WTC11 (cell line): Measurements from ENCODE around the gene SPATA46. TPM values are rescaled to one million over a fixed set of nuclear protein-coding genes. Genes with fewer than 3 reads are reported as not detected.

Experiments used
- ATAC-seq: fragments of 200-7000 bp; cut with Tn5 transposase; 2 replicates; pipeline ENCODE4 v1.10.0; 2021; ENCODE audit warnings: mild to moderate bottlenecking, moderate library complexity
- CTCF ChIA-PET: fragments of 300-600 bp; sonication (Branson Sonifier 250); formaldehyde crosslinking; loops from one replicate; lab custom pipeline; 2021; ENCODE audit warnings: antibody characterized with exemption; lab: Charles Lee
- POLR2A ChIA-PET: fragments of 350-600 bp; sonication (Branson Sonifier 250); formaldehyde crosslinking; loops from one replicate; lab custom pipeline; 2021; ENCODE audit warnings: antibody characterized with exemption; lab: Charles Lee
- DNase-seq: peaks from one replicate; pipeline ENCODE4 v3.0.0; 2021; ENCODE audit warnings: low spot score
- H3K27ac Mint-ChIP-seq: 2 replicates; pipeline ENCODE4 v1.8.0; 2021; ENCODE audit warnings: mixed read lengths
- H3K27me3 Mint-ChIP-seq: 2 replicates; pipeline ENCODE4 v1.8.0; 2021; ENCODE audit warnings: low read depth, mild to moderate bottlenecking, moderate library complexity, mixed read lengths
- H3K36me3 Mint-ChIP-seq: 2 replicates; pipeline ENCODE4 v1.8.0; 2021; ENCODE audit warnings: mixed read lengths
- H3K4me1 Mint-ChIP-seq: 2 replicates; pipeline ENCODE4 v1.8.0; 2022; ENCODE audit warnings: mixed read lengths
- H3K4me3 Mint-ChIP-seq: 2 replicates; pipeline ENCODE4 v1.8.0; 2021; ENCODE audit warnings: mild to moderate bottlenecking, moderate library complexity, mixed read lengths
- H3K9me3 Mint-ChIP-seq: 2 replicates; pipeline ENCODE4 v1.8.0; 2021; ENCODE audit warnings: mixed read lengths
- CBFB ChIP-seq: sonication (generic); formaldehyde crosslinking; IDR thresholded peaks from 2 replicates; pipeline ENCODE4 v1.8.1; 2022; ENCODE audit warnings: mild to moderate bottlenecking, low read depth, missing genetic modification reagents
- CDX4 ChIP-seq: fragments of 250-450 bp; sonication (Bioruptor Pico); IDR thresholded peaks from 2 replicates; pipeline ENCODE4 v1.9.0; 2021; ENCODE audit warnings: moderate library complexity, mild to moderate bottlenecking, inconsistent platforms, borderline replicate concordance
- E2F4 ChIP-seq: sonication (generic); formaldehyde crosslinking; IDR thresholded peaks from 2 replicates; pipeline ENCODE4 v1.8.1; 2022; ENCODE audit warnings: low read depth, mild to moderate bottlenecking, moderate library complexity, missing genetic modification reagents, borderline replicate concordance
- ELF4 ChIP-seq: sonication (generic); formaldehyde crosslinking; IDR thresholded peaks from 2 replicates; pipeline ENCODE4 v1.8.1; 2022; ENCODE audit warnings: low read depth, mild to moderate bottlenecking, moderate library complexity, missing genetic modification reagents
- EMX1 ChIP-seq: fragments of 250-450 bp; sonication (Bioruptor Pico); IDR thresholded peaks from 2 replicates; pipeline ENCODE4 v1.8.0; 2021; ENCODE audit warnings: mild to moderate bottlenecking
- FOXJ3 ChIP-seq: sonication (generic); formaldehyde crosslinking; IDR thresholded peaks from 2 replicates; pipeline ENCODE4 v1.9.0; 2021; ENCODE audit warnings: missing genetic modification reagents, mild to moderate bottlenecking, borderline replicate concordance
- FOXK1 ChIP-seq: sonication (generic); formaldehyde crosslinking; IDR thresholded peaks from 2 replicates; pipeline ENCODE4 v1.8.0; 2022; ENCODE audit warnings: mild to moderate bottlenecking, moderate library complexity, missing genetic modification reagents
- FOXP1 ChIP-seq: sonication (generic); formaldehyde crosslinking; IDR thresholded peaks from 2 replicates; pipeline ENCODE4 v1.8.0; 2022; ENCODE audit warnings: missing genetic modification reagents, mild to moderate bottlenecking, moderate library complexity, borderline replicate concordance
- GRHL2 ChIP-seq: fragments of 250-450 bp; sonication (Bioruptor Pico); IDR thresholded peaks from 2 replicates; pipeline ENCODE4 v1.8.0; 2022; ENCODE audit warnings: mild to moderate bottlenecking, moderate library complexity; ENCODE audit not compliant: insufficient replicate concordance, severe bottlenecking
- JUN ChIP-seq: sonication (generic); formaldehyde crosslinking; IDR thresholded peaks from 2 replicates; pipeline ENCODE4 v1.8.0; 2023; ENCODE audit warnings: mild to moderate bottlenecking, missing genetic modification reagents
- MLX ChIP-seq: sonication (generic); formaldehyde crosslinking; IDR thresholded peaks from 2 replicates; pipeline ENCODE4 v1.8.1; 2023; ENCODE audit warnings: mild to moderate bottlenecking, missing genetic modification reagents, moderate library complexity
- NFE2L1 ChIP-seq: sonication (generic); formaldehyde crosslinking; IDR thresholded peaks from 2 replicates; pipeline ENCODE4 v1.8.1; 2023; ENCODE audit warnings: missing genetic modification reagents
- NR1H2 ChIP-seq: sonication (generic); formaldehyde crosslinking; IDR thresholded peaks from 2 replicates; pipeline ENCODE4 v1.9.0; 2021; ENCODE audit warnings: mild to moderate bottlenecking, moderate library complexity, missing genetic modification reagents
- OVOL2 ChIP-seq: fragments of 250-450 bp; sonication (Bioruptor Pico); IDR thresholded peaks from 2 replicates; pipeline ENCODE4 v1.9.0; 2021; ENCODE audit warnings: mild to moderate bottlenecking, borderline replicate concordance
- PREB ChIP-seq: sonication (generic); formaldehyde crosslinking; IDR thresholded peaks from 2 replicates; pipeline ENCODE4 v1.8.1; 2022; ENCODE audit warnings: mild to moderate bottlenecking, missing genetic modification reagents, moderate library complexity, borderline replicate concordance
- SMAD3 ChIP-seq: sonication (generic); formaldehyde crosslinking; IDR thresholded peaks from 2 replicates; pipeline ENCODE4 v1.8.0; 2022; ENCODE audit warnings: missing genetic modification reagents, mild to moderate bottlenecking, borderline replicate concordance
- SMAD4 ChIP-seq: sonication (generic); formaldehyde crosslinking; IDR thresholded peaks from 2 replicates; pipeline ENCODE4 v1.8.0; 2022; ENCODE audit warnings: mild to moderate bottlenecking, missing genetic modification reagents
- SP1 ChIP-seq: sonication (generic); formaldehyde crosslinking; conservative IDR thresholded peaks from 2 replicates; pipeline ENCODE4 v1.8.1; 2022; ENCODE audit warnings: missing genetic modification reagents
- ZBTB43 ChIP-seq: sonication (generic); formaldehyde crosslinking; IDR thresholded peaks from 2 replicates; pipeline ENCODE4 v1.8.1; 2023; ENCODE audit warnings: mild to moderate bottlenecking, missing genetic modification reagents
- ZNF263 ChIP-seq: sonication (generic); formaldehyde crosslinking; IDR thresholded peaks from 2 replicates; pipeline ENCODE4 v1.8.1; 2022; ENCODE audit warnings: low read depth, mild to moderate bottlenecking, moderate library complexity, missing genetic modification reagents
- ZNF416 ChIP-seq: fragments of 250-450 bp; sonication (Bioruptor Pico); IDR thresholded peaks from 2 replicates; pipeline ENCODE4 v1.9.0; 2021; ENCODE audit warnings: mild to moderate bottlenecking, inconsistent platforms
- ZNF671 ChIP-seq: fragments of 250-450 bp; sonication (Bioruptor Pico); IDR thresholded peaks from 2 replicates; pipeline ENCODE4 v1.8.0; 2021; ENCODE audit warnings: mild to moderate bottlenecking
- total RNA-seq: library from RNA; stranded (reverse); gene quantifications from 3 replicates; pipeline ENCODE4 v1.2.3, GENCODE V29; 2021

SPATA46 gene
- total RNA-seq, 1 experiment from 2014 or later = not detected

GRCh38 chr1:162380061-162380846 is 3.6 kb upstream of the SPATA46 start:
- H3K9me3 Mint-ChIP-seq = no peaks in the 10 kb centered on the region
- DNase-seq = no peak
- H3K27ac Mint-ChIP-seq = no peak overlapping the region
- peaks cover 21% of the 10 kb centered on the region for H3K36me3 Mint-ChIP-seq
- H3K4me1 Mint-ChIP-seq = peaks cover 5% of the 10 kb centered on the region; the same call in 1 of the 2 replicates
- POLR2A ChIA-PET = interaction anchor here (0.6 kb wide), 1 partner anchor 260 kb away, joined by 3 read pairs; no protein-coding TSS in a partner anchor
- TF ChIP-seq SMAD3 (CRISPR knock-in tag) (no peak), MLX (CRISPR knock-in tag) (no peak), NFE2L1 (CRISPR knock-in tag) (no peak), FOXJ3 (no peak), SP1 (CRISPR knock-in tag) (no peak), EMX1 (no peak), ZNF416 (CRISPR knock-in tag) (no peak), NR1H2 (CRISPR knock-in tag) (no peak), ZNF671 (CRISPR knock-in tag) (no peak)
- CTCF ChIA-PET = interaction anchor here (1.6 to 1.8 kb wide), 2 partner anchors 23 to 324 kb away, joined by 6 to 10 read pairs; no protein-coding TSS in a partner anchor
- no peaks in the 10 kb centered on the region for H3K27me3 Mint-ChIP-seq
- ATAC-seq = no peak
- no peak overlapping the region for H3K4me3 Mint-ChIP-seq

GRCh38 chr1:162375463-162375862 is 1.2 kb downstream of the SPATA46 start:
- H3K27ac Mint-ChIP-seq = no peak overlapping the region
- ATAC-seq (no peak), DNase-seq (no peak)
- CTCF ChIA-PET = interaction anchor here (0.6 kb wide), 1 partner anchor 320 kb away, joined by 3 read pairs; no protein-coding TSS in a partner anchor
- no peaks in the 10 kb centered on the region for H3K36me3 Mint-ChIP-seq
- H3K4me3 Mint-ChIP-seq = no peak overlapping the region
- no peak for TF ChIP-seq CBFB (CRISPR knock-in tag)
- TF ChIP-seq FOXP1 (CRISPR knock-in tag) = no peak
- no peak for TF ChIP-seq FOXK1 (CRISPR knock-in tag)
- no peak for TF ChIP-seq GRHL2 (CRISPR knock-in tag)
- TF ChIP-seq JUN (CRISPR knock-in tag) = no peak
- TF ChIP-seq ZNF263 = no peak
- TF ChIP-seq ZBTB43 (CRISPR knock-in tag) = no peak
- TF ChIP-seq PREB (CRISPR knock-in tag) = no peak
- no peak for TF ChIP-seq MLX (CRISPR knock-in tag)
- TF ChIP-seq E2F4 (CRISPR knock-in tag) = no peak
- no peak for TF ChIP-seq OVOL2 (CRISPR knock-in tag)
- no peak for TF ChIP-seq SMAD4 (CRISPR knock-in tag)
- TF ChIP-seq ELF4 (CRISPR knock-in tag) = no peak
- no peak for TF ChIP-seq CDX4 (CRISPR knock-in tag)
- no peaks in the 10 kb centered on the region for H3K9me3 Mint-ChIP-seq
- H3K4me1 Mint-ChIP-seq = no peaks in the 10 kb centered on the region
- H3K27me3 Mint-ChIP-seq = no peaks in the 10 kb centered on the region
- POLR2A ChIA-PET = no interaction called here
